Spleen (tissue), 7 donors: ENCODE data around the gene ABCA5.

Experiments
- POLR2A ChIP-seq, 3 donors: fragments of 450-650 bp; IDR thresholded peaks; one replicate each; pipeline ENCODE4 v1.5.1; 2017; ENCODE audit warnings: antibody characterized with exemption in 3 of 3, mild to moderate bottlenecking in 1 of 3
- TF ChIP-seq, protein P1 (sequence below), 11 experiments: fragments of 200-600 bp in 7 of 11; fragments of 450-650 bp in 4 of 11; sonication (generic) in 4 of 11; IDR thresholded peaks in 8 of 11; conservative IDR thresholded peaks in 3 of 11; 1 replicate in 7 of 11; 2 replicates in 4 of 11; pipeline versions ENCODE4 v1.4.0 to v1.8.0; 2016 to 2021; ENCODE audit warnings: antibody characterized with exemption in 11 of 11, inconsistent platforms in 4 of 11, mild to moderate bottlenecking in 1 of 11
- donor health status: DM: no; HTN: no; CAD: no; lungs with moderate emphysema.
- donor health status: DM: no; HTN: no; CAD: no.
- donor health status: DM: no; HTN: no; CAD: no.

DNA sequence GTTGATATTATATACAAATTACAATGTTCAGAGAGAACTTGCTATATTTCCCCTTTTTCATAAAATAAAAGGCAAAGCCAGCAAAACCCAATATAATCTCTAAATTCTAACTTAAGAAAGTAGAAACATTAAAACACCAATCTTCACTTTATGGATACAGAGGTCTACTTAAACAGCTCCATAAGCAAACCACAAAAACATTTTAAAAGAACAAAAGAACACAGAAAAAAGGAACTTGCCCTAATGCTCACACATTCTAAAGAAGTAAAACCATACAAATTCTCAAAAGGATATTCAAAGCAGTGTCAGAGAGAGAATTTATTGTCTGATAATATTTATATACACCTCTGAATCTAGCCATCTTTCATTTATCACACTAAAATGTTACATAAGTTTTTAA is 98.9 kb downstream of the ABCA5 start:
- TF ChIP-seq, protein P1, sequence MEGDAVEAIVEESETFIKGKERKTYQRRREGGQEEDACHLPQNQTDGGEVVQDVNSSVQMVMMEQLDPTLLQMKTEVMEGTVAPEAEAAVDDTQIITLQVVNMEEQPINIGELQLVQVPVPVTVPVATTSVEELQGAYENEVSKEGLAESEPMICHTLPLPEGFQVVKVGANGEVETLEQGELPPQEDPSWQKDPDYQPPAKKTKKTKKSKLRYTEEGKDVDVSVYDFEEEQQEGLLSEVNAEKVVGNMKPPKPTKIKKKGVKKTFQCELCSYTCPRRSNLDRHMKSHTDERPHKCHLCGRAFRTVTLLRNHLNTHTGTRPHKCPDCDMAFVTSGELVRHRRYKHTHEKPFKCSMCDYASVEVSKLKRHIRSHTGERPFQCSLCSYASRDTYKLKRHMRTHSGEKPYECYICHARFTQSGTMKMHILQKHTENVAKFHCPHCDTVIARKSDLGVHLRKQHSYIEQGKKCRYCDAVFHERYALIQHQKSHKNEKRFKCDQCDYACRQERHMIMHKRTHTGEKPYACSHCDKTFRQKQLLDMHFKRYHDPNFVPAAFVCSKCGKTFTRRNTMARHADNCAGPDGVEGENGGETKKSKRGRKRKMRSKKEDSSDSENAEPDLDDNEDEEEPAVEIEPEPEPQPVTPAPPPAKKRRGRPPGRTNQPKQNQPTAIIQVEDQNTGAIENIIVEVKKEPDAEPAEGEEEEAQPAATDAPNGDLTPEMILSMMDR (IDR thresholded peaks at IDR 0.05 in 8 of 11, conservative IDR thresholded peaks at IDR 0.05 in 3 of 11): no peak
- TF ChIP-seq POLR2A (IDR thresholded peaks at IDR 0.05): no peak
